Calu3 (cell line): ENCODE measurements around the gene TBC1D17. TPM values are rescaled to one million over a fixed set of nuclear protein-coding genes. Genes with fewer than 3 reads are reported as not detected.

Experiments
- BruUV-seq: library from RNA; stranded (reverse); fragments of 400-500 nt; replicated peaks from 2 replicates; lab custom pipeline; 2021; lab: Mats Ljungman, UMichigan
- CTCF ChIA-PET: fragments of 300-600 bp; sonication (Branson Sonifier 250); formaldehyde crosslinking; loops from one replicate; lab custom pipeline; 2022; ENCODE audit warnings: antibody characterized with exemption; lab: Charles Lee
- DNase-seq: peaks from one replicate; pipeline ENCODE4 v3.0.0; 2022
- H3K27ac Mint-ChIP-seq: one replicate; pipeline ENCODE4 v1.8.0; 2022; ENCODE audit warnings: mixed read lengths; ENCODE audit not compliant: unreplicated experiment
- H3K27me3 Mint-ChIP-seq: one replicate; pipeline ENCODE4 v1.8.0; 2022; ENCODE audit warnings: mixed read lengths; ENCODE audit not compliant: unreplicated experiment
- H3K36me3 Mint-ChIP-seq: one replicate; pipeline ENCODE4 v1.8.0; 2022; ENCODE audit warnings: mild to moderate bottlenecking, moderate library complexity, mixed read lengths; ENCODE audit not compliant: insufficient read depth, unreplicated experiment
- H3K4me1 Mint-ChIP-seq: one replicate; pipeline ENCODE4 v1.8.0; 2022; ENCODE audit warnings: mild to moderate bottlenecking, low read depth, mixed read lengths; ENCODE audit not compliant: unreplicated experiment
- H3K4me3 Mint-ChIP-seq: one replicate; pipeline ENCODE4 v1.8.0; 2022; ENCODE audit warnings: mild to moderate bottlenecking, low read depth, moderate library complexity, mixed read lengths; ENCODE audit not compliant: unreplicated experiment
- H3K9me3 Mint-ChIP-seq: one replicate; pipeline ENCODE4 v1.8.0; 2022; ENCODE audit warnings: low read depth, mixed read lengths; ENCODE audit not compliant: unreplicated experiment
- intact Hi-C: fragments of 100-400 bp; cut with micrococcal nuclease; formaldehyde crosslinking; loops from one replicate; pipeline ENCODE4 v1.10.0; 2022; ENCODE audit not compliant: unreplicated experiment
- total RNA-seq: library from RNA; stranded (reverse); gene quantifications from 2 replicates; pipeline ENCODE4 v1.2.3, GENCODE V29; 2022
- TF ChIP-seq, protein P1 (sequence below): fragments of 200-600 bp; IDR thresholded peaks from one replicate; pipeline ENCODE4 v1.8.0; 2022; ENCODE audit warnings: antibody characterized with exemption; ENCODE audit not compliant: unreplicated experiment

TBC1D17 gene
- total RNA-seq, 1 experiment from 2014 or later: 56.9 TPM

DNA sequence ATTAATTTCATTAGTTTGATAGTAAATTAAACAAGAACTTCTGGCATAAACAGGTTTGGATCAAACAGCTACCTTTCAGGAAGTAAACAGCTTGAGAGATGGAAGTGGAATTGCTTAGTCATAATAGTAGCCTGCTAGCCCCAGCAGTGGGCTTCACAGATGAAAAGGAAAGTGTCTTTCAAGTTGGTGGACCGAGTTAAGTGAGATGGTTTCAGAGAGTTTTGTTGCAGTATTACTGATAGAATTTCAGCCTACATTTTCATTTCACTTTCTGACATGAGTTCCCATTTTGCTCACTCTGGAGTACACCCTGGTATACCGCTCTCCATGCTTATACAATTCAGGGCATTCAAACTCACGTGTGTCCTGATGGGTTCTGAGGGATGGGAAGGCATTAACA is 28.6 kb upstream of the TBC1D17 start:
- Mint-ChIP-seq H3K36me3 (peaks cover 54% of the 10 kb centered on the region), H3K27ac (peak overlapping the region; percentile 46), H3K27me3 (no peaks in the 10 kb centered on the region), H3K4me1 (peaks cover 36% of the 10 kb centered on the region), H3K4me3 (peak overlapping the region; percentile 3), H3K9me3 (peaks cover 5% of the 10 kb centered on the region)
- CTCF ChIA-PET: interaction anchor here (2.0 kb wide), 1 partner anchor 20 kb away, joined by 9 read pairs; no protein-coding TSS in a partner anchor
- TF ChIP-seq, protein P1, sequence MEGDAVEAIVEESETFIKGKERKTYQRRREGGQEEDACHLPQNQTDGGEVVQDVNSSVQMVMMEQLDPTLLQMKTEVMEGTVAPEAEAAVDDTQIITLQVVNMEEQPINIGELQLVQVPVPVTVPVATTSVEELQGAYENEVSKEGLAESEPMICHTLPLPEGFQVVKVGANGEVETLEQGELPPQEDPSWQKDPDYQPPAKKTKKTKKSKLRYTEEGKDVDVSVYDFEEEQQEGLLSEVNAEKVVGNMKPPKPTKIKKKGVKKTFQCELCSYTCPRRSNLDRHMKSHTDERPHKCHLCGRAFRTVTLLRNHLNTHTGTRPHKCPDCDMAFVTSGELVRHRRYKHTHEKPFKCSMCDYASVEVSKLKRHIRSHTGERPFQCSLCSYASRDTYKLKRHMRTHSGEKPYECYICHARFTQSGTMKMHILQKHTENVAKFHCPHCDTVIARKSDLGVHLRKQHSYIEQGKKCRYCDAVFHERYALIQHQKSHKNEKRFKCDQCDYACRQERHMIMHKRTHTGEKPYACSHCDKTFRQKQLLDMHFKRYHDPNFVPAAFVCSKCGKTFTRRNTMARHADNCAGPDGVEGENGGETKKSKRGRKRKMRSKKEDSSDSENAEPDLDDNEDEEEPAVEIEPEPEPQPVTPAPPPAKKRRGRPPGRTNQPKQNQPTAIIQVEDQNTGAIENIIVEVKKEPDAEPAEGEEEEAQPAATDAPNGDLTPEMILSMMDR: no peak
- no peak for DNase-seq
- intact Hi-C loops: no loop called here
- BruUV-seq: no TSS peak

DNA sequence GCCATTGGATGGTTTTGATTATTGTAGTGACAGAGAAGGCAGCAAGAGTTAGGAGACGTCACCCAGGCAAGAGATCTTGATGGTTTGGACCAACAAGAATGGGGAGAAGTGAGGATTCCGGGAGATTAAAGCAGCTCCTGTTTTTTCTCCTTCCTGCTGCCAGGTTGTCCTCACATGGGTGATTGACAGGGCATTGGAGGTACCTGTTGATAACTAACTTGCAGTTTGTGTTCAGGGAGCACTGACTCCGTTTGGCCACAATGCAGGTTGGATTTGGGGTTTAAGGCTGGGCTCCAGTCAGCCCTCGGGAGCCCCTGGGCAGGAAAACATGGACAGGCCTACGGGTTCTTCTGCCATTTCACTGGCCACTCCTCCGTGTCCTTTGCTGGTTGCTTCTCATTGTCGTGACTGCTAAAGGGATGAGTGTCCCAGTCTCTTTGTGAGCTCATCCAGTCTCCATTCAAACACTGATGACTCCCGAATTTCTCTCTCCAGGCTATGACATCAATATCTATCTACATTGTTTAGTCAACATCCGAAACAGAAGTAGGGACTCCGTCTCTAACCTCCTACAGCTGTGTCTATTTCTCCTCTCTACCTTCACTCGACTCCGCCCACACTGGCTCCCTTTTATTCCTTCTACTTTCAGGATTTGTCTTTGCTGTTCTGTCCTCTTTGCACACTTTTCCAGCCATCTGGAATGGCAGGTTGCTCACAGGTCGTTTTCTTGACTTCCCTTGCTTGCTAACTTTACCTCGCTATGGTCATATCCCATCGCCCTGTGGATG is 27.9 kb upstream of the TBC1D17 start:
- Mint-ChIP-seq H3K36me3 (peaks cover 61% of the 10 kb centered on the region), H3K4me3 (peak overlapping the region; percentile 85), H3K4me1 (peaks cover 36% of the 10 kb centered on the region), H3K27ac (peak overlapping the region; percentile 64), H3K27me3 (no peaks in the 10 kb centered on the region), H3K9me3 (peaks cover 5% of the 10 kb centered on the region)
- DNase-seq: no peak
- TF ChIP-seq, protein P1: no peak
- CTCF ChIA-PET: interaction anchor here (1.2 to 2.0 kb wide), 2 partner anchors 11 to 20 kb away, joined by 4 to 9 read pairs; no protein-coding TSS in a partner anchor
- BruUV-seq: TSS peak; percentile 44
- intact Hi-C loops: no loop called here

DNA sequence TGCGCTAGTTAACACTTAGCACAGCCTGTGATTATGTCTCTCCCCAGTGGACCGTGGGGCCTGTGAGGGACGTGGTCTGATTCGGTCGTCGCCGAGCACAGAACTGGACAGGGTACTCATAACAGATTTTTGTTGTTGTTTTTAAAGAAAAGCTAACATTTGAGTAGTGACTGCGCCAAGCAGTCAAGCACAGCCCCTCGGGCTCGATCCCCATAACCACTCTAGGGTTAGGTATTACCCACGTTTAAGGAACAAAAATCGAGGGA is 27.3 kb upstream of the TBC1D17 start:
- Mint-ChIP-seq H3K4me3 (peak overlapping the region; percentile 85), H3K36me3 (peaks cover 66% of the 10 kb centered on the region), H3K27me3 (no peaks in the 10 kb centered on the region), H3K9me3 (peaks cover 5% of the 10 kb centered on the region), H3K4me1 (peaks cover 36% of the 10 kb centered on the region), H3K27ac (peak overlapping the region; percentile 64)
- intact Hi-C loops: no loop called here
- BruUV-seq: no TSS peak
- CTCF ChIA-PET: interaction anchor here (0.7 to 2.0 kb wide), 3 partner anchors 11 to 19 kb away, joined by 3 to 9 read pairs (median 4); no protein-coding TSS in a partner anchor
- TF ChIP-seq, protein P1: no peak
- no peak for DNase-seq

DNA sequence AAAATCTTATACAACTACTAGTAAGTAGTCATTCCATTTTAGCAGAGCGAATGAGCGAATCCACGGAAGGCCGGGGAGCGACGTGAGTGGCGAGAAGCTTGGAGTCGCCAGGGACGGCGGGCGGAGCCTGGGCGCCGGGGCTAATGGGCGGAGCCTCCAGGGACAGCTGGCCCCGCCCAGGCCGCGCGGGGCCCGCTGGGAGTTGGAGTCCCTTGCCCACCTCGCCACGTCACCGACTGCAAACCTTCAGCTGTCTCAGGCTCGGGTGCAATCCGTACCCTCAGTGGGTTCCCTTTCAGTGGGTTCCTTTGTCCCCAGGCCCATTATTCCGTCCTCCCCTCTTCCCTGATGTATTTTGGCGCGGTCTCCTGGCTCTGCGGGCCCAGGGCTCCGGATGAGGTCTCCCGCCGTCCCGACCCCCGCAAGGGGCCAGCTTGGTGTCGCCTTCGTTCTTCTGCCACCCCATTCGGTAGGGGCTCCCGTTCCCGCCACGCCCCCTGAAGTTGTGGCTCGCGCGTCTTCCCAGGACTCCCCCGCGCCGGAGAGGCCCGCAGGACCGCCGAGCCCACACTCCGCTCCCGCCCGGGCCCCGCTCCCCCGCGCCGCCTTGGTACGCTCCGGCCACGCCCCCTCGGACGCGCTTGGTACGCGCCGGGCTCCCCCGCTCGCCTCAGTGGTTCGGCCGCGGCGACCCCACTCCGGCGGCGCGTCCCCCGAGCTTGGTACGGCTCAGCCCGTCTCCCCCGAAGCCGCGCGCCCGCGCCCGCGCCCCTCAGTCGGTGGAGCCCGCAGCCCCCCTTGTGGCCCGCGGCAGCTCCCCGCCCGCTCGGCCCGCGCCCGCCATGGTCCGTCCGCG is 26.8 kb upstream of the TBC1D17 start, which contains the start of gene PTOV1:
PTOV1 (plus strand) TSS at position 673 of the 856 bp plus-strand sequence.
- peak; percentile 96 for DNase-seq
- H3K36me3 Mint-ChIP-seq: peaks cover 72% of the 10 kb centered on the region
- H3K4me1 Mint-ChIP-seq: peaks cover 36% of the 10 kb centered on the region
- BruUV-seq: no TSS peak
- intact Hi-C loops: no loop called here
- peak within 1 kb of the TSS; percentile 85 for H3K4me3 Mint-ChIP-seq
- CTCF ChIA-PET: interaction anchor here (0.6 to 2.0 kb wide), 4 partner anchors 12 to 643 kb away, joined by 3 to 9 read pairs (median 4); no protein-coding TSS in a partner anchor
- H3K27ac Mint-ChIP-seq: peak within 1 kb of the TSS; percentile 89
- TF ChIP-seq, protein P1: no peak
- H3K27me3 Mint-ChIP-seq: no peaks in the 10 kb centered on the region
- peaks cover 5% of the 10 kb centered on the region for H3K9me3 Mint-ChIP-seq
